GM23248 (cell line): ENCODE data around the gene THOC7.

ENCODE experiments used
- EZH2 ChIP-seq: fragments of 200-600 bp; sonication (generic); IDR thresholded peaks from 2 replicates; pipeline ENCODE4 v1.6.1; 2018; ENCODE audit warnings: antibody characterized with exemption, mild to moderate bottlenecking; ENCODE audit not compliant: insufficient read depth, poor library complexity, severe bottlenecking
- EZH2phosphoT487 ChIP-seq: fragments of 200-600 bp; sonication (generic); IDR thresholded peaks from 2 replicates; pipeline ENCODE4 v1.6.1; 2018; ENCODE audit warnings: antibody characterized with exemption, moderate library complexity, mild to moderate bottlenecking, low read depth; ENCODE audit not compliant: insufficient read depth

- no peak for TF ChIP-seq EZH2
- TF ChIP-seq EZH2phosphoT487, result no peak
These were observed 68.2 kb downstream of the THOC7 start for GRCh38 chr3:63795438-63795837.
